PC-3 (cell line): ENCODE data around the gene TFDP2.
A peak's percentile ranks its signal among the peaks of the same experiment; 100 is the strongest.

Source experiments
- EZH2 ChIP-seq: fragments of 300-600 bp; sonication (generic); IDR thresholded peaks from one replicate; pipeline ENCODE4 v1.6.1; 2017; ENCODE audit warnings: antibody characterized with exemption, mild to moderate bottlenecking, low read length; ENCODE audit not compliant: unreplicated experiment
- EZH2phosphoT487 ChIP-seq: fragments of 300-600 bp; sonication (generic); IDR thresholded peaks from 2 replicates; pipeline ENCODE4 v1.6.1; 2018; ENCODE audit warnings: mild to moderate bottlenecking, antibody characterized with exemption, low read length, borderline replicate concordance
- TF ChIP-seq, protein P1 (sequence below): fragments of 300-600 bp; sonication (generic); conservative IDR thresholded peaks from 2 replicates; pipeline ENCODE4 v1.5.1; 2017; ENCODE audit warnings: antibody characterized with exemption, low read depth, mild to moderate bottlenecking, low read length

DNA sequence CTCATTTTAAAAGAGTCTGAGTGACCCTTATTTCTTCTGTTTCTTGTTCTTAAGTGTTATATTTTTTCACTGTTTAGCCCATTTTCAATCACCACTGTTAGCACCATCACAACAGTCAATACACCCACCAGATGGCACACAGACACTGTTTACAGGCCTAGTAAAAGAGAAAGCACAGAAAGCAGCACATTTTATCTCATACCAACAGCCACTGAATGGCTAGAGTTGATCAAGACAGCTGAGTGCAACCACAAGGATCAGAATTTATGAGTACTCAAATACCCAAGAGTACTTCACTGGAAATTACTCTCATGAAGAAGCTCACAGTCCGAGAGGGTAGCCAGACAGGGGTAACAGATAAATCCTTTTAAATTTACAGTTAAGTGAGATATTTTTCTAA is 127.0 kb downstream of the TFDP2 start:
- TF ChIP-seq, protein P1, sequence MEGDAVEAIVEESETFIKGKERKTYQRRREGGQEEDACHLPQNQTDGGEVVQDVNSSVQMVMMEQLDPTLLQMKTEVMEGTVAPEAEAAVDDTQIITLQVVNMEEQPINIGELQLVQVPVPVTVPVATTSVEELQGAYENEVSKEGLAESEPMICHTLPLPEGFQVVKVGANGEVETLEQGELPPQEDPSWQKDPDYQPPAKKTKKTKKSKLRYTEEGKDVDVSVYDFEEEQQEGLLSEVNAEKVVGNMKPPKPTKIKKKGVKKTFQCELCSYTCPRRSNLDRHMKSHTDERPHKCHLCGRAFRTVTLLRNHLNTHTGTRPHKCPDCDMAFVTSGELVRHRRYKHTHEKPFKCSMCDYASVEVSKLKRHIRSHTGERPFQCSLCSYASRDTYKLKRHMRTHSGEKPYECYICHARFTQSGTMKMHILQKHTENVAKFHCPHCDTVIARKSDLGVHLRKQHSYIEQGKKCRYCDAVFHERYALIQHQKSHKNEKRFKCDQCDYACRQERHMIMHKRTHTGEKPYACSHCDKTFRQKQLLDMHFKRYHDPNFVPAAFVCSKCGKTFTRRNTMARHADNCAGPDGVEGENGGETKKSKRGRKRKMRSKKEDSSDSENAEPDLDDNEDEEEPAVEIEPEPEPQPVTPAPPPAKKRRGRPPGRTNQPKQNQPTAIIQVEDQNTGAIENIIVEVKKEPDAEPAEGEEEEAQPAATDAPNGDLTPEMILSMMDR: peak; percentile 26; the same call in 1 of the 2 replicates
- TF ChIP-seq EZH2 (no peak), EZH2phosphoT487 (no peak)
